HG03139 (cell line): ENCODE measurements around the gene PDE11A.

Experiments
- ATAC-seq: cut with Tn5 transposase; IDR thresholded peaks from one replicate; pipeline ENCODE4 v1.9.1; 2021; ENCODE audit not compliant: unreplicated experiment

The PDE11A gene

GRCh38 chr2:177929662-177930522 is 142.7 kb downstream of the PDE11A start:
- no peak for ATAC-seq

- no peak for ATAC-seq
Observed at GRCh38 chr2:177923323-177923722, 149.3 kb downstream of the PDE11A start.

GRCh38 chr2:177921726-177922125 is 150.9 kb downstream of the PDE11A start:
- no peak for ATAC-seq

GRCh38 chr2:177917169-177917568 is 155.4 kb downstream of the PDE11A start:
- ATAC-seq, result no peak

- no peak for ATAC-seq
Observed at GRCh38 chr2:177916342-177916741, 156.2 kb downstream of the PDE11A start.

GRCh38 chr2:177914247-177914646 is 158.3 kb downstream of the PDE11A start:
- no peak for ATAC-seq

GRCh38 chr2:177909962-177910361 is 162.6 kb downstream of the PDE11A start:
- no peak for ATAC-seq

GRCh38 chr2:177908824-177909223 is 163.8 kb downstream of the PDE11A start:
- no peak for ATAC-seq

- peak; percentile 49 for ATAC-seq
Observed at GRCh38 chr2:177908182-177908581, 164.4 kb downstream of the PDE11A start.

GRCh38 chr2:177906041-177906718 is 166.4 kb downstream of the PDE11A start:
- peak; percentile 84 for ATAC-seq

GRCh38 chr2:177905640-177906039 is 166.9 kb downstream of the PDE11A start:
- no peak for ATAC-seq

- no peak for ATAC-seq
Observed at GRCh38 chr2:177902395-177903163, 170.0 kb downstream of the PDE11A start.

- no peak for ATAC-seq
Observed at GRCh38 chr2:177900082-177900481, 172.5 kb downstream of the PDE11A start.

GRCh38 chr2:177897278-177897677 is 175.3 kb downstream of the PDE11A start:
- ATAC-seq, result no peak

- ATAC-seq, result no peak
Observed at GRCh38 chr2:177896587-177896986, 176.0 kb downstream of the PDE11A start.

- no peak for ATAC-seq
Observed at GRCh38 chr2:177894546-177894945, 178.0 kb downstream of the PDE11A start.

- no peak for ATAC-seq
Observed at GRCh38 chr2:177893880-177894279, 178.7 kb downstream of the PDE11A start.

- ATAC-seq, result no peak
Observed at GRCh38 chr2:177891533-177891932, 181.0 kb downstream of the PDE11A start.

GRCh38 chr2:177889818-177890460 is 182.6 kb downstream of the PDE11A start:
- no peak for ATAC-seq

- no peak for ATAC-seq
Observed at GRCh38 chr2:177888581-177888980, 184.0 kb downstream of the PDE11A start.

GRCh38 chr2:177887722-177888121 is 184.9 kb downstream of the PDE11A start:
- ATAC-seq, result no peak
